HepG2 (cell line): Measurements from ENCODE around the gene VWA1. TPM values are rescaled to one million over a fixed set of nuclear protein-coding genes. Genes with fewer than 3 reads are reported as not detected.

Source experiments
- AGO1 ChIP-seq: fragments of 200-400 bp; formaldehyde crosslinking; IDR thresholded peaks from 2 replicates; pipeline ENCODE4 v1.6.1; 2017; ENCODE audit warnings: mild to moderate bottlenecking, low read depth, low read length, moderate library complexity; ENCODE audit not compliant: poor library complexity, severe bottlenecking
- E2F2 ChIP-seq: sonication (generic); formaldehyde crosslinking; IDR thresholded peaks from 2 replicates; pipeline ENCODE4 v1.4.0; 2020; ENCODE audit warnings: missing genetic modification reagents, borderline replicate concordance
- EP300 ChIP-seq, 3 experiments: sonication (generic) in 1 of 3; formaldehyde crosslinking in 1 of 3; IDR thresholded peaks; 2 replicates each; pipeline versions ENCODE4 v1.5.1 to v1.6.1; 2011 to 2020; ENCODE audit warnings: low read depth in 2 of 3, low read length in 2 of 3, borderline replicate concordance in 1 of 3, improper control_type of control experiment in 1 of 3, mild to moderate bottlenecking in 1 of 3, missing genetic modification reagents in 1 of 3, moderate library complexity in 1 of 3
- FOXC1 ChIP-seq: sonication (generic); formaldehyde crosslinking; IDR thresholded peaks from 2 replicates; pipeline ENCODE4 v1.8.0; 2022; ENCODE audit warnings: mild to moderate bottlenecking, missing genetic modification reagents, borderline replicate concordance
- HDAC2 ChIP-seq: sonication (generic); formaldehyde crosslinking; IDR thresholded peaks from 2 replicates; pipeline ENCODE4 v1.4.0; 2020; ENCODE audit warnings: missing genetic modification reagents
- HMG20A ChIP-seq: IDR thresholded peaks from 2 replicates; pipeline ENCODE4 v1.6.1; 2016; ENCODE audit warnings: borderline replicate concordance
- HOXA7 ChIP-seq: sonication (generic); formaldehyde crosslinking; IDR thresholded peaks from 2 replicates; pipeline ENCODE4 v1.8.1; 2022; ENCODE audit warnings: mild to moderate bottlenecking, missing genetic modification reagents, moderate library complexity
- MTA3 ChIP-seq: sonication (generic); formaldehyde crosslinking; IDR thresholded peaks from 2 replicates; pipeline ENCODE4 v1.4.0; 2020; ENCODE audit warnings: missing genetic modification reagents
- NCOA5 ChIP-seq: sonication (generic); formaldehyde crosslinking; IDR thresholded peaks from 2 replicates; pipeline ENCODE4 v1.4.0; 2020; ENCODE audit warnings: missing genetic modification reagents
- NFATC3 ChIP-seq: sonication (generic); formaldehyde crosslinking; IDR thresholded peaks from 2 replicates; pipeline ENCODE4 v1.5.1; 2020; ENCODE audit warnings: mild to moderate bottlenecking, missing genetic modification reagents
- NFE2L1 ChIP-seq: sonication (generic); formaldehyde crosslinking; IDR thresholded peaks from 2 replicates; pipeline ENCODE4 v1.4.0; 2020; ENCODE audit warnings: missing genetic modification reagents, mild to moderate bottlenecking, borderline replicate concordance
- NR2C2 ChIP-seq: sonication (generic); formaldehyde crosslinking; IDR thresholded peaks from 2 replicates; pipeline ENCODE4 v1.4.0; 2020; ENCODE audit warnings: missing genetic modification reagents, mild to moderate bottlenecking, moderate library complexity, borderline replicate concordance
- NR3C1 ChIP-seq: sonication (generic); formaldehyde crosslinking; IDR thresholded peaks from 2 replicates; pipeline ENCODE4 v1.4.0; 2020; ENCODE audit warnings: missing genetic modification reagents
- PLSCR1 ChIP-seq: sonication (generic); formaldehyde crosslinking; IDR thresholded peaks from 2 replicates; pipeline ENCODE4 v1.5.0; 2020; ENCODE audit warnings: missing genetic modification reagents, mild to moderate bottlenecking, borderline replicate concordance
- POLR2AphosphoS5 ChIP-seq: IDR thresholded peaks from 2 replicates; pipeline ENCODE4 v1.6.1; 2012; ENCODE audit warnings: low read depth, low read length
- SNRNP70 ChIP-seq: fragments of 200-400 bp; formaldehyde crosslinking; IDR thresholded peaks from 2 replicates; pipeline ENCODE4 v1.6.1; 2017; ENCODE audit warnings: mild to moderate bottlenecking, low read depth, low read length, moderate library complexity
- THAP8 ChIP-seq: sonication (generic); formaldehyde crosslinking; IDR thresholded peaks from 2 replicates; pipeline ENCODE4 v1.5.1; 2020; ENCODE audit warnings: missing genetic modification reagents, mild to moderate bottlenecking, borderline replicate concordance
- ZBTB8A ChIP-seq: sonication (generic); formaldehyde crosslinking; IDR thresholded peaks from 2 replicates; pipeline ENCODE4 v1.4.0; 2020; ENCODE audit warnings: mild to moderate bottlenecking, low read depth, missing genetic modification reagents, borderline replicate concordance
- ZFP1 ChIP-seq: IDR thresholded peaks from 2 replicates; pipeline ENCODE4 v1.6.1; 2016
- ZFP36 ChIP-seq: fragments of 150-350 bp; IDR thresholded peaks from 2 replicates; pipeline ENCODE4 v1.6.1; 2018; ENCODE audit warnings: borderline replicate concordance, low read length, low read depth; ENCODE audit not compliant: partially characterized antibody
- ZKSCAN5 ChIP-seq: sonication (generic); formaldehyde crosslinking; IDR thresholded peaks from 2 replicates; pipeline ENCODE4 v1.5.1; 2020; ENCODE audit warnings: mild to moderate bottlenecking, missing genetic modification reagents
- ZNF510 ChIP-seq: sonication (generic); formaldehyde crosslinking; IDR thresholded peaks from 2 replicates; pipeline ENCODE4 v1.4.0; 2020; ENCODE audit warnings: low read depth, mild to moderate bottlenecking, missing genetic modification reagents
- ZNF558 ChIP-seq: sonication (generic); formaldehyde crosslinking; IDR thresholded peaks from 2 replicates; pipeline ENCODE4 v1.9.0; 2022; ENCODE audit warnings: mild to moderate bottlenecking, missing genetic modification reagents, borderline replicate concordance
- ZNF740 ChIP-seq: sonication (generic); formaldehyde crosslinking; IDR thresholded peaks from 2 replicates; pipeline ENCODE4 v1.4.0; 2020; ENCODE audit warnings: missing genetic modification reagents
- ZSCAN25 ChIP-seq: sonication (generic); formaldehyde crosslinking; IDR thresholded peaks from 2 replicates; pipeline ENCODE4 v1.8.0; 2022; ENCODE audit warnings: mild to moderate bottlenecking, missing genetic modification reagents
- ZSCAN9 ChIP-seq: IDR thresholded peaks from 2 replicates; pipeline ENCODE4 v1.6.1; 2016; ENCODE audit warnings: borderline replicate concordance
- polyA plus RNA-seq, 8 experiments: library from polyadenylated mRNA; depleted of rRNA in 3 of 8; stranded (reverse) in 7 of 8; unstranded in 1 of 8; fragments of >200 nt; fragmentation: Illumina TruSeq in 4 of 8; extraction: Trizol in 4 of 8; gene quantifications; 2 replicates each; pipeline versions ENCODE4 v1.2.1 to v1.2.3, GENCODE V29; 2011 to 2016; ENCODE audit warnings: low read depth in 4 of 8, missing spikeins in 1 of 8, mixed read lengths in 1 of 8; ENCODE audit not compliant: insufficient read depth in 1 of 8
- total RNA-seq, 5 experiments: library from RNA; depleted of rRNA; stranded (reverse); fragments of >200 nt; fragmentation: Illumina TruSeq; extraction: Trizol; gene quantifications; 2 replicates each; pipeline ENCODE4 v1.2.3, GENCODE V29; 2016; ENCODE audit warnings: low read depth in 1 of 5
- TF ChIP-seq, protein P1 (sequence below): fragments of 450-650 bp; IDR thresholded peaks from 2 replicates; pipeline ENCODE4 v1.6.1; 2017

VWA1 gene
- total and polyA plus RNA-seq, 2 of the 13 experiments (the other 11 are each of a cell fraction or from before 2014, with no cell fraction given) = 40.9 to 57.5 TPM

DNA sequence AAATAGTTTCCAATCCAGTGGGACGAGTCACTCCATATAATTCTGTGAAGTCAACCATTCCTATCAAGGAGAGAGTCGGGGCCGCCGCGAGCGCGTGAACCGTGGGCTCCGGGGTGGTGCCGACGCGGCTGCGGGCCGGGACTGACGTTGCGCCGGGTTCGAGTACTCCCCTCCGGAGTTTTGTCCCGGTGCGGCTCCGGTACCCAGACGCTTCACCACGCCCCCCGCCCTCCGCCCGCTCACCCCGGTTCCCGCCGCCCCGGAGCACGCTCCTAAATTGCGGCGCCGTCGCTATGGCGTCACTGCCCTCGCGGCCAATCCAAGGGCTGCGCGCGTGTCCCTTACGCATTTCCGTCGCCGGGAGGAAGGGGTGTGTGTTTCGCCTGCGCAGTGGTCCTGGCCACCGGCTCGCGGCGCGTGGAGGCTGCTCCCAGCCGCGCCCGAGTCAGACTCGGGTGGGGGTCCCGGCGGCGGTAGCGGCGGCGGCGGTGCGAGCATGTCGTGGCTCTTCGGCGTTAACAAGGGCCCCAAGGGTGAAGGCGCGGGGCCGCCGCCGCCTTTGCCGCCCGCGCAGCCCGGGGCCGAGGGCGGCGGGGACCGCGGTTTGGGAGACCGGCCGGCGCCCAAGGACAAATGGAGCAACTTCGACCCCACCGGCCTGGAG lies 36.0 kb downstream of the VWA1 start, which contains the start of gene ATAD3B (continued):
- TF ChIP-seq POLR2AphosphoS5 (peak; percentile 67), ZSCAN9 (CRISPR knock-in tag) (peak; percentile 35; the same call in 1 of the 2 replicates), MTA3 (CRISPR knock-in tag) (no peak), NCOA5 (CRISPR knock-in tag) (no peak), SNRNP70 (no peak), NFE2L1 (CRISPR knock-in tag) (no peak), THAP8 (CRISPR knock-in tag) (no peak), E2F2 (CRISPR knock-in tag) (no peak), NR3C1 (CRISPR knock-in tag) (no peak), ZNF740 (CRISPR knock-in tag) (no peak), EP300 (IDR thresholded peaks at IDR 0.05; ENCODE audit: low read depth in 2 of 2, low read length in 2 of 2) (no peak), EP300 (CRISPR knock-in tag; IDR thresholded peaks at IDR 0.05; ENCODE audit: borderline replicate concordance) (no peak), ZFP36 (no peak), ZSCAN25 (CRISPR knock-in tag) (no peak), ZKSCAN5 (no peak), HMG20A (CRISPR knock-in tag) (no peak), FOXC1 (CRISPR knock-in tag) (no peak; the same call in 1 of the 2 replicates), ZFP1 (CRISPR knock-in tag) (0 out of 2 replicates have a peak, but pooled peaks have one; percentile 59), NR2C2 (CRISPR knock-in tag) (peak; percentile 84), ZBTB8A (CRISPR knock-in tag) (no peak), AGO1 (no peak), NFATC3 (CRISPR knock-in tag) (no peak), HOXA7 (CRISPR knock-in tag) (no peak), PLSCR1 (CRISPR knock-in tag) (no peak), ZNF558 (CRISPR knock-in tag) (no peak), ZNF510 (no peak), HDAC2 (peak; percentile 85)
- TF ChIP-seq, protein P1, sequence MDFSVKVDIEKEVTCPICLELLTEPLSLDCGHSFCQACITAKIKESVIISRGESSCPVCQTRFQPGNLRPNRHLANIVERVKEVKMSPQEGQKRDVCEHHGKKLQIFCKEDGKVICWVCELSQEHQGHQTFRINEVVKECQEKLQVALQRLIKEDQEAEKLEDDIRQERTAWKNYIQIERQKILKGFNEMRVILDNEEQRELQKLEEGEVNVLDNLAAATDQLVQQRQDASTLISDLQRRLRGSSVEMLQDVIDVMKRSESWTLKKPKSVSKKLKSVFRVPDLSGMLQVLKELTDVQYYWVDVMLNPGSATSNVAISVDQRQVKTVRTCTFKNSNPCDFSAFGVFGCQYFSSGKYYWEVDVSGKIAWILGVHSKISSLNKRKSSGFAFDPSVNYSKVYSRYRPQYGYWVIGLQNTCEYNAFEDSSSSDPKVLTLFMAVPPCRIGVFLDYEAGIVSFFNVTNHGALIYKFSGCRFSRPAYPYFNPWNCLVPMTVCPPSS = no peak
